Stimulated activated CD4-positive, alpha-beta T cell treated with anti-CD3 and anti-CD28 coated beads, Interleukin-1b, Interleukin-23, amount 100 ng/mL, for 24 hours (primary cell): ENCODE data around the gene DNER.
"Not testable (repeated sequence)": the region's sequence is repeated elsewhere in the genome, so short reads cannot be mapped to it uniquely, and the experiment has no call there.

Experiments used
- DNase-seq, 4 experiments: peaks; one replicate each; pipeline ENCODE4 v3.0.0-alpha.2; 2020; ENCODE audit warnings: low read depth in 4 of 4, low spot score in 1 of 4

DNER gene

GRCh38 chr2:229409751-229410181 lies 304.6 kb downstream of the DNER start:
- DNase-seq: no peak

GRCh38 chr2:229408962-229409361 lies 305.4 kb downstream of the DNER start:
- no peak for DNase-seq

- DNase-seq: no peak
Observed at GRCh38 chr2:229408356-229408755, 306.0 kb downstream of the DNER start.

- no peak for DNase-seq
Observed at GRCh38 chr2:229407170-229407569, 307.2 kb downstream of the DNER start.

- DNase-seq: no peak
Observed at GRCh38 chr2:229405796-229406195, 308.6 kb downstream of the DNER start.

GRCh38 chr2:229403296-229403695 lies 311.1 kb downstream of the DNER start:
- DNase-seq: no peak

GRCh38 chr2:229401171-229401865 lies 313.0 kb downstream of the DNER start:
- no peak for DNase-seq

- no peak for DNase-seq
Observed at GRCh38 chr2:229393926-229394325, 320.4 kb downstream of the DNER start.

- no peak for DNase-seq
Observed at GRCh38 chr2:229392196-229392595, 322.2 kb downstream of the DNER start.

- no peak for DNase-seq
Observed at GRCh38 chr2:229388731-229389130, 325.6 kb downstream of the DNER start.

GRCh38 chr2:229387866-229388265 lies 326.5 kb downstream of the DNER start:
- DNase-seq: no peak

GRCh38 chr2:229380101-229380625 lies 334.2 kb downstream of the DNER start:
- no peak for DNase-seq

- no peak for DNase-seq
Observed at GRCh38 chr2:229378386-229378785, 336.0 kb downstream of the DNER start.

- DNase-seq: no peak
Observed at GRCh38 chr2:229376866-229377265, 337.5 kb downstream of the DNER start.

GRCh38 chr2:229375251-229375650 lies 339.1 kb downstream of the DNER start:
- DNase-seq: no peak

GRCh38 chr2:229373311-229373710 lies 341.0 kb downstream of the DNER start:
- not testable (repeated sequence) for DNase-seq

GRCh38 chr2:229372207-229372606 lies 342.1 kb downstream of the DNER start:
- no peak for DNase-seq

GRCh38 chr2:229371086-229371485 lies 343.3 kb downstream of the DNER start:
- DNase-seq: no peak

GRCh38 chr2:229370509-229370908 lies 343.8 kb downstream of the DNER start:
- DNase-seq: no peak

- no peak for DNase-seq
Observed at GRCh38 chr2:229363185-229363814, 351.1 kb downstream of the DNER start.

- DNase-seq: no peak
Observed at GRCh38 chr2:229350883-229351282, 363.5 kb downstream of the DNER start.

- DNase-seq: no peak
Observed at GRCh38 chr2:229350117-229350805, 364.1 kb downstream of the DNER start.
